ENCODE data around the gene VDR.

Gene VDR

DNA sequence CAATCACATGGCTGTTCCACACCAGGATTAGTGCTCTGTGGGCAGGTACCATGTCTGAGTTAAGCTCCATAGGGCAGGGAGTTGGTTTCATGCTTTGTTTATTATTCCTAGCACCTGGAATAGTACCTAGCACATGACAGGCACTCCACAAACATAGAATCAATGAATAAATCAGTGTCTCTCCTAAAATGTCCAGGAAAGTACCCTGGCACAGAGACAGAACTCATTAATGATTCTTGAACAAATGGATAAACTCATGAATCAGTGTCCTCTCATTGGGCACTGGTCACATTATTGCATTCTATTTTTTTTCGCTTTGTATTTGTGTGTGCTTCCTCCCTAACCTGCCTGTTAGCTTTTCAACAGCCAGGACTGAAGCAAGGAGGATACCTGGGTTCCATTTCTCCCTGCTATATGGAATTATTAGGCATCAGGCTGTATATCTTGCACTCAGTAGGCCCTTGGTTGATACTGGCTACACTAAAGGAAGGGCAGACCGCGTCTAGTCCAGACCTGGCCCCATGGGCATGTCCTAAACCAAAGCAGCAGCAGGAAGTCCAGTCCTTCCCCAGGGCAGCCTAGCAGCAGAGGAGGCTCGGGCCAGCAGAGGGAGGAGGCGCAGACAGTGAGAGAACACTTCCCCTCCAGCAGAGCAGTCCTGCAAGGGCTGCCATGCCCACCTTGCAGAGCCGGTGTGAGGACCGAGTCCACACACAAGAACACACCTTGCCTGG, 103.5 kb downstream of the VDR start:
- H3K27ac ChIP-seq: peak overlapping the region in 1 of 2 donors; percentile 85
- peak; percentile 12 for TF ChIP-seq CTCF (IDR thresholded peaks at IDR 0.05)
- DNase-seq (ENCODE audit: low spot score): no peak
- peak overlapping the region; percentile 21 for H3K4me3 ChIP-seq

DNA sequence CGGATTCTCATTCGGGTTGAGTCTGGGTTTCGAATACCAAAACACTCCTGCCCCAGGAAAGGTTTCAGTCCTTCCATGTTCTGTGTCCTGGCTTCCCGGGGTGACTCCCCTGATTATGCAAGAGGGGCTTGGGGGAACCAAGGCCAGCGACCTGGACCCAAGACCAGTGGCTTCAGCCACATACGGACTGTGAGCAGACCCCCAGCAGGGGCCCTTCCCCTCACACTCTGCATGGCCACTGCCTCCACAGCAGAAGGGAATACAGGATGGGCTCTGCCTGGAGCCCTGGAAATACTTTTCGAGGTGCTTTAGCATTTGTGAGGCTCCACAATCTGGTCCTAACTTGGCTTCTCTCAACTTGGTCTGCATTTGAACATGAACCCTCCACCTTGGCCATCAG, 104.2 kb downstream of the VDR start:
- H3K27ac ChIP-seq: peak overlapping the region in 1 of 2 donors; percentile 85

GRCh38 chr12:47799357-47799955, 105.3 kb downstream of the VDR start:
- H3K27ac ChIP-seq: peak overlapping the region; percentile 57 to 85
- TF ChIP-seq CTCF (IDR thresholded peaks at IDR 0.05): no peak
- peak overlapping the region; percentile 29 for H3K4me3 ChIP-seq
- DNase-seq (ENCODE audit: low spot score): peak; percentile 86

More for the DNA sequence above, 104.2 kb downstream of the VDR start:
- H3K4me3 ChIP-seq: no peak overlapping the region
- no peak for TF ChIP-seq CTCF (IDR thresholded peaks at IDR 0.05)
- no peak for DNase-seq (ENCODE audit: low spot score)

GRCh38 chr12:47798382-47798948, 106.3 kb downstream of the VDR start:
- peak overlapping the region in 1 of 2 donors; percentile 85 for H3K27ac ChIP-seq
- DNase-seq (ENCODE audit: low spot score): no peak
- H3K4me3 ChIP-seq: no peak overlapping the region
- TF ChIP-seq CTCF (IDR thresholded peaks at IDR 0.05): no peak

- Histone ChIP-seq H3K27ac (no peak overlapping the region), H3K4me3 (no peak overlapping the region)
- no peak for DNase-seq (ENCODE audit: low spot score)
- TF ChIP-seq CTCF (IDR thresholded peaks at IDR 0.05): no peak
Measured at GRCh38 chr12:47797441-47797840, 107.4 kb downstream of the VDR start.

DNA sequence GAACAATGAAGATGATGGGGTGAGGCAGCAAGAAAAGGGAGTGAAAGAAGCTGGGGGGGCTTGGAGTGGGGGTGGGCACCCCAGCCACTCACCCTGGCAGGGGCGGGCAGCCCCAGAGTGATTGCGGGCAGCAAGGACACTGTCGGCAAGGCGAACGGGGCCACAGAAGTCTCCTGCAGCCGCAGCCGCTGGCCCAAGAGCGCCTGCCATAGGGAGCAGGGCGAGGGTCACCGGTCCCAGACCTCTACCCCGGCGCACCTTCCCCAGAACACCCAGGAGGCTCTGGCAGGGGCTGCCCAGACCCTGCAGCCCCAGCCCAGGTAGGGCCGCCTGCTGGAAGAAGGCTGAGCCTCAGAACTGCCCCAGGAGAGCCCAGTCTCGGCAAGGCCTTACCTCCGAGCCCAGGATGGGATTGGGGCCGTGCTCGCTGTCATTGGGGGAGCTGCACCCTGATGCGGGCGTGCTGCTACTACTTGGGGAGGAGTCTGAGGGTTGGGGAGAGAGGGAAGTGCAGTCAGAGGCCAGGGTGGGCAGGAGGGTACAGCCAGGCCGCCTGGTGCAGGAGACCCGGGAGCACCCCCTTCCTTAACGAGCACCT, 108.9 kb downstream of the VDR start:
- peak overlapping the region in 1 of 2 donors; percentile 9 for H3K27ac ChIP-seq
- no peak overlapping the region for H3K4me3 ChIP-seq
- DNase-seq (ENCODE audit: low spot score): no peak
- TF ChIP-seq CTCF (IDR thresholded peaks at IDR 0.05): no peak

Measured in coronary artery (tissue), 2 donors.